Glutamatergic neuron (in vitro differentiated cells): Measurements from ENCODE around the gene WNT7B. TPM values are rescaled to one million over a fixed set of nuclear protein-coding genes. Genes with fewer than 3 reads are reported as not detected.

Experiments
- DNase-seq: peaks from one replicate; pipeline ENCODE4 v3.0.0; 2022
- H3K27ac Mint-ChIP-seq: one replicate; pipeline ENCODE4 v1.8.0; 2020; ENCODE audit warnings: mild to moderate bottlenecking, mixed read lengths, inconsistent platforms; ENCODE audit not compliant: unreplicated experiment
- H3K27me3 Mint-ChIP-seq: one replicate; pipeline ENCODE4 v1.8.0; 2020; ENCODE audit warnings: mild to moderate bottlenecking, moderate library complexity, mixed read lengths, inconsistent platforms; ENCODE audit not compliant: unreplicated experiment
- H3K36me3 Mint-ChIP-seq: one replicate; pipeline ENCODE4 v1.8.0; 2020; ENCODE audit warnings: mild to moderate bottlenecking, mixed read lengths, inconsistent platforms; ENCODE audit not compliant: unreplicated experiment
- H3K4me1 Mint-ChIP-seq: one replicate; pipeline ENCODE4 v1.8.0; 2020; ENCODE audit warnings: mild to moderate bottlenecking, low read depth, mixed read lengths, inconsistent platforms; ENCODE audit not compliant: unreplicated experiment
- H3K4me3 Mint-ChIP-seq: one replicate; pipeline ENCODE4 v1.8.0; 2020; ENCODE audit warnings: mild to moderate bottlenecking, mixed read lengths, inconsistent platforms; ENCODE audit not compliant: unreplicated experiment
- H3K9me3 Mint-ChIP-seq: one replicate; pipeline ENCODE4 v1.8.0; 2020; ENCODE audit warnings: mild to moderate bottlenecking, moderate library complexity, mixed read lengths, inconsistent platforms; ENCODE audit not compliant: unreplicated experiment
- CTCF ChIP-seq: fragments of 200-600 bp; sonication (generic); IDR thresholded peaks from one replicate; pipeline ENCODE4 v1.5.0; 2021; ENCODE audit not compliant: partially characterized antibody, unreplicated experiment
- total RNA-seq: library from RNA; stranded (reverse); fragmentation: NEBNext Ultra II Directional; extraction: Animal tissue kit (Norgen Biotek cat#: 25700); gene quantifications from one replicate; pipeline ENCODE4 v1.2.1, GENCODE V29; 2021; ENCODE audit not compliant: unreplicated experiment

Gene WNT7B
- total RNA-seq, 1 donor from 2014 or later: 0.37 TPM

GRCh38 chr22:45995405-45996101 is 18.6 kb upstream of the WNT7B start:
- Mint-ChIP-seq H3K4me1 (no peaks in the 10 kb centered on the region), H3K36me3 (no peaks in the 10 kb centered on the region), H3K9me3 (peaks cover 2% of the 10 kb centered on the region), H3K27me3 (peaks cover 21% of the 10 kb centered on the region), H3K4me3 (no peak overlapping the region), H3K27ac (no peak overlapping the region)
- TF ChIP-seq CTCF: no peak
- DNase-seq: peak; percentile 16

GRCh38 chr22:45994491-45995404 is 17.8 kb upstream of the WNT7B start:
- Mint-ChIP-seq H3K4me3 (no peak overlapping the region), H3K9me3 (peaks cover 2% of the 10 kb centered on the region), H3K36me3 (no peaks in the 10 kb centered on the region), H3K27ac (no peak overlapping the region), H3K27me3 (peaks cover 20% of the 10 kb centered on the region), H3K4me1 (no peaks in the 10 kb centered on the region)
- DNase-seq: peak; percentile 95
- TF ChIP-seq CTCF: peak; percentile 97

DNA sequence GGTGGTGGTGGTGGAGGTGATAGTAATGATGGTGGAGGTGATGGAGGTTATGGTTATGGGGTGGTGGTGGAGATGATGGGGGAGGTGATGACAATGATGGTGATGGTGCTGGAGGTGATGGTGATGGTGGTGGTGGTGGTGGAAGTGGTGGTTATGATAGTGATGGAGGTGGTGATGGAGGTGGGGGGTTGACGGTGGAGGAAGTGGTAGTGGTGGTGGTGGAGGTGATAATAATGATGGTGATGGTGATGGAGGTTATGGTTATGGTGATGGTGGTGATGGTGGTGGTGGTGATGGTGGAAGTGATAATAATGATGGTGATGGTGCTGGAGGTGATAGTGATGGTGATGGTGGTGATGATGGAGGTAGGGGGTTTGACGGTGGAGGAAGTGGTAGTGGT is 16.9 kb upstream of the WNT7B start:
- Mint-ChIP-seq H3K4me3 (no peak overlapping the region), H3K27me3 (peaks cover 17% of the 10 kb centered on the region), H3K9me3 (peaks cover 2% of the 10 kb centered on the region), H3K36me3 (no peaks in the 10 kb centered on the region), H3K4me1 (no peaks in the 10 kb centered on the region), H3K27ac (no peak overlapping the region)
- no peak for DNase-seq
- no peak for TF ChIP-seq CTCF

- no peak for DNase-seq
- Mint-ChIP-seq H3K27ac (no peak overlapping the region), H3K9me3 (peaks cover 2% of the 10 kb centered on the region), H3K36me3 (no peaks in the 10 kb centered on the region), H3K4me3 (no peak overlapping the region), H3K4me1 (no peaks in the 10 kb centered on the region), H3K27me3 (peaks cover 15% of the 10 kb centered on the region)
- no peak for TF ChIP-seq CTCF
Observed at GRCh38 chr22:45993143-45993692, 16.3 kb upstream of the WNT7B start.
